Peyer's patch (tissue), 4 donors: ENCODE results near the gene HOXB13.

ENCODE experiments used
- CTCF ChIP-seq, 6 experiments: fragments of 450-650 bp in 4 of 6; fragments of 200-600 bp in 2 of 6; sonication (generic) in 1 of 6; IDR thresholded peaks; one replicate each; pipeline ENCODE4 v1.5.1; 2017 to 2019; ENCODE audit warnings: antibody characterized with exemption in 6 of 6, mild to moderate bottlenecking in 3 of 6, moderate library complexity in 1 of 6
- POLR2A ChIP-seq, 2 donors: fragments of 450-650 bp; IDR thresholded peaks; one replicate each; pipeline ENCODE4 v1.5.1; 2017; ENCODE audit warnings: antibody characterized with exemption in 2 of 2, mild to moderate bottlenecking in 2 of 2, moderate library complexity in 2 of 2

- TF ChIP-seq CTCF (IDR thresholded peaks at IDR 0.05), result no peak
- TF ChIP-seq POLR2A (IDR thresholded peaks at IDR 0.05), result no peak
Measured at GRCh38 chr17:48746916-48747444, 18.4 kb upstream of the HOXB13 start.
